C4-2B (cell line): ENCODE measurements around the gene PHLDB3.
A peak's percentile ranks its signal among the peaks of the same experiment; 100 is the strongest.

ENCODE experiments used
- H3K27ac ChIP-seq: fragments of 450-650 bp; 2 replicates; pipeline ENCODE4 v1.5.1; 2017
- CTCF ChIP-seq: fragments of 450-650 bp; conservative IDR thresholded peaks from 2 replicates; pipeline ENCODE4 v1.5.1; 2017; ENCODE audit warnings: mild to moderate bottlenecking
- ZFX ChIP-seq: fragments of 450-650 bp; IDR thresholded peaks from 2 replicates; pipeline ENCODE4 v1.6.1; 2017

Gene PHLDB3

GRCh38 chr19:43425567-43426392 is 78.8 kb downstream of the PHLDB3 start:
- peak overlapping the region; percentile 79 for H3K27ac ChIP-seq
- TF ChIP-seq ZFX, result no peak
- peak; percentile 53 for TF ChIP-seq CTCF
